Kidney capillary endothelial cell (primary cell): Measurements from ENCODE around the gene PCYOX1L.
A peak's percentile ranks its signal among the peaks of the same experiment; 100 is the strongest.
"Not testable (repeated sequence)": the region's sequence is repeated elsewhere in the genome, so short reads cannot be mapped to it uniquely, and the experiment has no call there.

Experiments used
- DNase-seq: peaks from one replicate; pipeline ENCODE4 v3.0.0-alpha.2; 2018; ENCODE audit warnings: low spot score

PCYOX1L gene

DNA sequence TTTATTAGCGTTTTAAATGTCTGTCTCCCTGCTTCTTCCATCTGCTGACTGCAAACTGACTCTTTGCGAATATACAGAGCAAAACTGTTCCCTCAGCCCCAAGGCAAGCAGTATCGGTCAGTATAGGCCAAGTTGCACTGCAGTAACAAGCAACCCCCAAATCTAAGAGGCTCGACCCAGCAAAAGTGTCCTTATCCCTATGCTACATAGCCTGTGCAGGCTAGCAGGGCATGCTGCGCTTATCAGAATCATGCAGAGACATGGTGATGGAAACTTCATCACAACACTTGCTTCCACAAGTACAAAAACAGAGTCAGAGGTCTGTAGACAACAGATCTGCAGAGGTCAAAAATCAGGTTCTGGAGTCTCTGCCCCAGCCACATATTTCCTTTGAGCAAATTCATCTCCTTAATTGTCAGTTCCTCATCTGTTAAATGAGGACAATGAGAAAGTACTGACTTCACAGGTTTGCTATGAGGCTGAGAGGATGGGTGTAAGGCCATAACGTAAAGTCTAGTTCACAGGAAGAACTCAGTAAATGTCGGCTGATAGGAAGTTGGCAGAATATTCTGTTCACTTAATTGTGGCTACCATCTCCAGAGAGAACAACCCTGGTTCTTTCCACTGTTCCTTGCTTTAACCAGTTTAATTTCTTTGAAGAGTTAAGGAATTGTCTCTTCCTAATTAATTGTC is 30.8 kb downstream of the PCYOX1L start:
- DNase-seq: no peak

DNA sequence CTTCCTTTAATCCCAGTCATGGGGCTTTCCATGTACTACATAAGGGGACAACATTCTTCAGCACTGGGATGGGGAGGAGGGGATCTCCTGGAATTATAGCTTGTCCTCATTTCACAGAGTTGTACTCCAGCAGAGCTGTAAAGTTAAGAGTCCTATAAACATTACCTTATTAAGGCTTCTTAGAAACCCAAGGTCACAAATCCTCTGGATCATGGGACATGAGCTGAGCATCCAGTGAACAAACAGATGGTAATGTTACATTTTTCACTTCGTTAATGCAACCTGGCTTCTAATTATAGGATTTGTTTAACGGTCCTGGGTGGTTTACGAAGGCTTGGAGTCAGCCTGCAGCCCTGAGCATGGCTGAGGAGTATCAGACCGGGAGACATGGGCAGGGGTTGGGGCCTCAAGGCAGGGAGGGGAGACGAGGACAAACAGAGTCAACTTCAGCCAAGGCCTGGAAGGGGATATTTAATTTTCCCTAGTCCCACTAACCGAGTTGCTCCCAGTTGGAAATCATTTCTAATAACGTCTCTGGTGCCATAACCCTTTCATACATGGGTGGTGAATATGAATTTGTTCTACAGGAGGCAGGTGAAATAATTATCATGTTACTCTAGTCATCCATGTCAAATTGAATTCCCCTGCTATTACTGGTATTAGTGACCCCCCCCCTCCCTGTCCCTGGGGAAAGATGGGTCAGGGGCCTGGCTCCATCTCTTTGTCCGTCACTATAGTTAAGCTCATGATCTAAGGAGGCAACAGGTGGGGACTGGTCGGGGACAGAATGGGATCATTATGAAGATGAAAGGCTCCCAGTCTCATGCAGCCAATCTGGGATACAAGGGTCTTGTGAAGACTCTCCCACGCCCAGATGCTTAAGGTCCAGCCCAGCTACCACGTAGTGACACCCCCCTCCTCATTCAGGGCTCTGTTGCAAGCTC is 32.0 kb downstream of the PCYOX1L start:
- DNase-seq: no peak

GRCh38 chr5:149391076-149391475 is 33.2 kb downstream of the PCYOX1L start:
- not testable (repeated sequence) for DNase-seq

GRCh38 chr5:149391524-149391923 is 33.7 kb downstream of the PCYOX1L start:
- no peak for DNase-seq

DNA sequence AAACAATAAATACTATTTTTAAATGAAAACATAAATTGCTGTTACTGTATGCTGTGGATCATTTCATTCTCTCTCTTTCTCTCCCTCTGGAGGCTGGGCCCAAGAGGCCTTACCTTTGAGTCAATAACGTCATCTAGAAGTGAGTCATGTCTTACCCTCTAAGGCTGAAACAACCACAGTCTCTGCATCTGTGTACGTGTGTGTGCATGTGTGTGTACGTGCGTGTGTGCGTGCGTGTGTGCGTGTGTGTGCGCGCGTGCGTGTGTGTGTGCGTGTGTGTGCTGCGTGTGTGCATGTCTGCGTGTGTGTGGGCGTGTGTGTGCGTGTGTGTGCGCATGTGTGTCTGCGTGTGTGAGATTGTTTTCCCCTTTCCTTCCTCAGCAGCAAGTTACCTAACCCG is 34.9 kb downstream of the PCYOX1L start:
- no peak for DNase-seq

DNA sequence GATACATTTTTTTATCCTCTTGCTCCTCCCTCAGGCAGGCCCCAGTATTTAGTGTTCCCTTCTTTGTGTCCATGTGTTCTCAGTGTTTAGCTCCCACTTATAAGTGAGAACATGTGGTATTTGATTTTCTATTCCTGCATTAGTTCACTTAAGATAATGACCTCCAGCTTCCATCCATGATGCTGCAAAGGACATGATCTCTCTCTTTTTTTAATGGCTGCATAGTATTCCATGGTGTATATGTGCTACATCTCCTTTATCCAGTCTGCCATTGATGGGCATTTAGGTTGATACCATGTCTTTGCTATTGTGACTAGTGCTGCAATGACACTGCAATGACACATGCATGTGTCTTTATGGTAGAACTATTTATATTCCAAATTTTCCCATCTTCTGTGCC is 37.1 kb downstream of the PCYOX1L start:
- not testable (repeated sequence) for DNase-seq

DNA sequence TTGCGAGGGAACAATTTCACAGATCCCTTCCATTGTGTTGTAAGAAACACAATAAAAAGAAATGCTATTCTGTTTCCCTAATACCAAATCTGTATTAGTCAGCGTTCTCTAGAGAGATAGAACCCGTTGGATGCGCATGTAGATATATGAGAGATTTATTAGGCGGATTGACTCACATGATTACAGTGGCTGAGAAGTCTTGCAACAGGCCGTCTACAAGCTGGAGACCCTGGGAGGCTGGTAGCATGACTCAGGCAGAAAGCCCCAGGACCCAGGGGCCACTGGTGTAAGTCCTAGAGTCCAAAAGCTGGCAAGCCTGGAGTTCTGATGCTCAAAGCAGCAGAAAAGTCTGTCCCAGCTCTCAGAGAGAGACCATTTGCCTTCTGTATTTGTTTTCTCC is 39.7 kb downstream of the PCYOX1L start:
- DNase-seq: no peak

DNA sequence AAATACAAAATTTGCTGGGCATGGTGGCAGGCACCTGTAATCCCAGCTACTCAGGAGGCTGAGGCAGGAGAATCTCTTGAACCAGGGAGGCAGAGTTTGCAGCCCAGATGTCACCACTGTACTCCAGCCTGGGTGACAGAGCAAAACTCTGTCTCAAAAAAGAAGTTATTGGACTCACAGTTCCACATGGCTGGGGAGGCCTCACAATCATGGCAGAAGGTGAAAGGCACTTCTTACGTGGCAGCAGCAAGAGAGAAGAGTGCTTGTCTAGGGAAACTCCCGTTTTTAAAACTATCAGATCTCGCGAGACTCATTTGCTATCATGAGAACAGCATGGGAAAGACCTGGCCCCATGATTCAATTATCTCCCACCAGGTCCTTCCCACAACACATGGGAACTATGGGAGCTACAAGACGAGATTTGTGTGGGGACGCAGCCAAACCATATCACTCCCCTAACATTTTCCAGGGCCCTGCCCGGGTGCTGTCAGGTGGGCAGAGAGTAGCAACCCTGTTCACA is 41.0 kb downstream of the PCYOX1L start:
- not testable (repeated sequence) for DNase-seq

DNA sequence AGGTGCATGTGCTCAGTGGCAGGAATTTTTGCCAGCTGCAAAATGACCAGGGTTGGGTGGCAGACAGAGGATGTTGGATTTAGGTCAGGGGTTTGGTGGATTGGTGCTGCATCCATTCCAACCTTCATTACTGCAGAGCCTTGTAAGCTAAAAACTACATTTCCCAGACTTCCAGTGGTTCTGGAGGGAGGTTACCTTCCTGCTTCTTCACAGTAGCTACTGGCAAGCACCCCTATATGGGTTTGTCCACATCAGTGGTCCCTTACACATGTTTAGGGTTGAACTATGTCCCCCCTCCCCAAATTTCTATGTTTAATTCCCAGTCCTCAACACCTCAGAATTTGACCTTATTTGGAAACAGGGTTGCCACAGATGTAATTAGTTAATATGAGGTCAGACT is 41.9 kb downstream of the PCYOX1L start:
- DNase-seq: no peak

DNA sequence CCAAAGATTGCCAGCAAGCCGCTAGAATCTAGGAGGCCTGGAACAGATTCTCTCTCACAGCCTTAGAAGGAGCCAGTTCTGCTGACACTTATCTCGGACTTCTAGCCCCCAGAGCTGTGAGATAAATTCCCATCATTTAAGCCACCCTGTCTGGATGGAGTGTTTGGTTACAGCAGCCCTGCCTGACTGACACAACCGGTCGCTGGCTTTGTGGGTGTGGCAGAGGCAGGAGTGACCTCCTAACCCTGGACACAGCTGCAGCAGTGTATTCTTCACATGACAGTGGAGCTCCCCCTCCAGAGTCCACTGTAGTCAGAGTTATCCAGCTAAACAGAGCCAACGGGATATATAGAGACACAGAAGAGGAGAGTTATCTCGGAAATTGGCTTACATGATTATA is 42.5 kb downstream of the PCYOX1L start:
- no peak for DNase-seq

- DNase-seq: no peak
These were observed 43.2 kb downstream of the PCYOX1L start for GRCh38 chr5:149401051-149401450.

GRCh38 chr5:149402291-149402690 is 44.4 kb downstream of the PCYOX1L start:
- DNase-seq: no peak

DNA sequence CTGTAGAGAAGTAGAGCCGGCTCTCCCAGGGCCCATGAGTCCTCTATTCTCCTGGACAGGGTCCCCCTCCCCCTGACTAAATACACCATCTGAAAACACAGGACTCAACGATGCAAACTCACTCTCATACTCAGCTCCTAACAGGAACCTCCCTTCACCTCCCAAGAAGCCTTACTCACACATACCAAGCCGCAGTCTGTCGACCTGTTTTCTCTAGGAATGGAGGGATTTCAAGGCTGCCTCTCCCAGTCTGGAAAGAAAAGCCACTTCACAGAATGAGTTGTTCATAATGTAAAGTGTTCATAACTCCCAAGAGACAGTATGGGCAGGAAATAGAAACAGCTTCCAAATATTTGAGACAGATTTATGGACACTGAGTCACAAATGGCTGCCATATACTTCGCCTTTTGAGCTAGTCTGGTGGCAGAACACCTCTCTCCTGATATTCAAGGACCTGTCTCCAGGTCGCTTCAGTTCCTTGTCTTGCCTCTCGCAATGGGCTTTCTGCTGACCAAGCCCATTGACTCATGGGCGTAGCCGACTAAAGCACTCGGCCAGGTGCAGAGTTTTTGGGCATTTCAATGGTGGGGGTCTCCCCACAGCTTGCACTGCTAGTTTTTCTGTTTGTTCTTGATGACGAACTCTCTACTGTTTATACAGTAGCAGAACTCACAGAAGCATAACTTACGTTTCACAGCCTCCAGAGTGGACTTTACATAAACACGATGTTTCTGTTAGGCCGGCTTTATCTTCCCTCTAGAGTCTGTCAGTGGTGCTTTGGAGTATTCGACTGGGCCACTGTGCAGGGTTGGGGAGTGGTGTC is 46.3 kb downstream of the PCYOX1L start:
- DNase-seq: peak; percentile 66

DNA sequence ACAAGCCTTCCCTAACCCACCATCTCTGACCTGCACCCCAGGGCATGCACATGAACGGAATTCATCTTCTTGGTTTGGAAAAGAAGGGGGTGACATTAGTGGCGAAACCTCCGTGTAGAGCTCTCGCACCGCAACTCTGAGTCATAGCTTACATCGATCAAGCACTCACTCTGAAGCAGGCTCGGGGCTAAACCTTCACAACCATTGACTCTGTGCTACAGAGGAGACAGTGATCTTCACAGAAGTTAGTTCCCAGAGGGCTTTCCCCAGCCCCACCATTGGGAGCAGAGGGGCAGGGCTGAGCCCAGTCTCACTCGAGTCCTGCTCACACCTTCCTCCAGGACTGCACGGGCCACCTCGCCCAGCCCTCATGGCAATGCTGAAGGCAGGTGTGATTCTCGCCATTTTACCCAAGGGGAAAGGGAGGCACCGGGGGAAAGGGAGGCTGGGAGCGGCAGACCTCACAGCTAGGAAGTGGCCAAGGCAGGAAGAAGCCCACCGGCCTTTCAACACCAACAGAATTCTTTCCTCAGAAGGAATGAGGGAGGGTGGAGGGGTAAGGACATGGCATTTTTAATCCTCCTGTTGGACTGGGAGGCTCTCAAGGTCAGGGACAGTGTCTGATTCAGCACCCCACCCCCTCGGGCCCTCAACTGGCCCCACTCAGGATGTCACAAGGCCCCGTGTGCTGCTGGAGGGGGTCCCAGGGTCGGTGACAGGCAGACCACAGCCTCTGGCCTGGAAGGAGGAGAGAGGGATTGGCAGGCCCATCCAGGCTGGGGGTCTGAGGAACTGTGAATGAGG is 47.1 kb downstream of the PCYOX1L start:
- DNase-seq: no peak

GRCh38 chr5:149405550-149406202 is 47.8 kb downstream of the PCYOX1L start:
- DNase-seq: no peak

DNA sequence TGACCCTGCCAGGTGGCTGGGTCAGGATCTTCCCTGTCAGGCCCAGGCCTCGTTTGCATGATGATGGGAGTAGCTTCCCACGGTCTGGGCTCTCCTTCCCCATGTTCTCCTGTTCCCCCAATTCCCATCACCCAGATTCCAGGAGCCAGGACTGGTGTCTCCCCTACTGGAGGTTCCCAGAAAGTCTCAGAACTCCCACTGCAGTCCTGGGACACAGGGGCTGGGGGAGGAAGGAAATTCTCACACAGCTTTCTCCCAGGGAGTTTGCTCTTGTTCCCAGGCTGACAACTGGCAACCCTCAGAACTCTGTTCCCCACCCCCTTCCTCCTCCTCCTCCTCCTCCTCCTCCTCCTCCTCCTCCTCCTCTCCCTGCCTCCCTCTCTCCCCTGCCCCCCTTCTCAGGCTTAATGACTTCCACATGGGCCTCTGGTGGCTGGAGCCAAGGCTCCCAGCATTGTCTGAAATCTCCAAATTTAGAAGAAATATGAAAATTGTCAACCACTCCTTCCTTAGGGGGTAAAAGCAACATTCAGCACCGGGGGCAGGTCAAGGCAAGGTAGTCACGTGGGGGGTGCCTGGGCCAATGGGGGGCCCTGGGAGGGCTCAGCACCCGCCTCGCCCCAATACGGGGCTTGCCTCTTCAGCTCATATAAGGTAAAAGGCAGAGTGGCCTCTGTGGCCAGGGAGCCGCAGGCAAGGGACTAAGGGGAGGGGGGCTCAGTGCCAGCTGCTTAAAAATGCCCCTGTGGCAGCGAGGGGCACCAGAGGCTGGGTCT is 48.5 kb downstream of the PCYOX1L start:
- DNase-seq: no peak

DNA sequence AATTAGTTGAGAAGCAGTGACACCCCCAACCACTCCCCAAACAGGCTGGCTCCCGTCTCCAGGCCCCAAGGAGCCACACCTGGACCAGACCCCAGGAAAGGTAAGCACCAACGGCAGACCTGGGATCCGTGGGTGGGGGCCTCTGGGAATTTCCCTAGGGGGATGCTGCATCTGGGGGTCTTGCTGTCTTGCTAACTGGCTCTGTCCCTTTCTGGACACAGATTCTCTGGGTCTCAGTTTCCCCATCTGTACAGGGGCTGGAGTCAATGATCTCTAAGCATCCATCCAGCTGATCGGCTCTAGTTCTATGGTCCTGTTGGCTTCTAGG is 49.1 kb downstream of the PCYOX1L start:
- DNase-seq: no peak

GRCh38 chr5:149407323-149408251 is 49.7 kb downstream of the PCYOX1L start:
- no peak for DNase-seq
